Adrenal gland (tissue), 5 donors: ENCODE measurements around the gene TEF.

Experiments
- POLR2A ChIP-seq, 2 donors: fragments of 450-650 bp; IDR thresholded peaks; one replicate each; pipeline ENCODE4 v1.6.1; 2017; ENCODE audit warnings: antibody characterized with exemption in 2 of 2, mild to moderate bottlenecking in 2 of 2, moderate library complexity in 1 of 2
- TF ChIP-seq, protein P1 (sequence below), 6 experiments: fragments of 450-650 bp in 4 of 6; fragments of 200-600 bp in 2 of 6; sonication (generic) in 1 of 6; IDR thresholded peaks; 1 replicate in 5 of 6; 2 replicates in 1 of 6; pipeline versions ENCODE4 v1.5.1 to v1.8.0; 2016 to 2021; ENCODE audit warnings: antibody characterized with exemption in 6 of 6, mild to moderate bottlenecking in 2 of 6, moderate library complexity in 1 of 6
- donor health status: DM: no; HTN: no; CAD: no.

DNA sequence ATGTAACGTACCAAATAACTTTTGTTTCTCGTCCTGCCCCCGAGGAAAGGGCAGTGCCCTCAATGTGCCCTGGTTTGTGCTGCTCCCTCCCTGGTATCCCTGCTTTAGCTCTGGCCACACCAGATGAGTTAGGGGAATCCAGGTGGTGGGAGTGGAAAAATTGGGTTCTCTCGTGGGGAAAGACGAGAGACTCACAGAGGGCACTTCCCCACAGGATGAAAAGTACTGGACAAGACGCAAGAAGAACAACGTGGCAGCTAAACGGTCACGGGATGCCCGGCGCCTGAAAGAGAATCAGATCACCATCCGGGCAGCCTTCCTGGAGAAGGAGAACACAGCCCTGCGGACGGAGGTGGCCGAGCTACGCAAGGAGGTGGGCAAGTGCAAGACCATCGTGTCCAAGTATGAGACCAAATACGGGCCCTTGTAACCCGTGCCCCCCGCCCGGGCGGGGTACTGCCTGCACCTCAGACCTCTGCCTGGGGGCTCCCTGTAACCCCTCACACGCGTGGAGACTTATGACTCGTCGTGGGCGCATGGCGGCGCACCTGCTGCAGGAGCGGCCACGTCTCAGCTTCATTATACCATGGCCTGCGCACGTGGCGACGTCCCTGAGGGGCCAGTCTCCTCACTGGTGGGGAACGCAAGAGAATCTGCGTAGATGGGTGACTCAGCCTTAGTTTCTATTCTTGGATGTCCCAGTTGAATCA, 13.9 kb downstream of the TEF start:
- TF ChIP-seq, protein P1, sequence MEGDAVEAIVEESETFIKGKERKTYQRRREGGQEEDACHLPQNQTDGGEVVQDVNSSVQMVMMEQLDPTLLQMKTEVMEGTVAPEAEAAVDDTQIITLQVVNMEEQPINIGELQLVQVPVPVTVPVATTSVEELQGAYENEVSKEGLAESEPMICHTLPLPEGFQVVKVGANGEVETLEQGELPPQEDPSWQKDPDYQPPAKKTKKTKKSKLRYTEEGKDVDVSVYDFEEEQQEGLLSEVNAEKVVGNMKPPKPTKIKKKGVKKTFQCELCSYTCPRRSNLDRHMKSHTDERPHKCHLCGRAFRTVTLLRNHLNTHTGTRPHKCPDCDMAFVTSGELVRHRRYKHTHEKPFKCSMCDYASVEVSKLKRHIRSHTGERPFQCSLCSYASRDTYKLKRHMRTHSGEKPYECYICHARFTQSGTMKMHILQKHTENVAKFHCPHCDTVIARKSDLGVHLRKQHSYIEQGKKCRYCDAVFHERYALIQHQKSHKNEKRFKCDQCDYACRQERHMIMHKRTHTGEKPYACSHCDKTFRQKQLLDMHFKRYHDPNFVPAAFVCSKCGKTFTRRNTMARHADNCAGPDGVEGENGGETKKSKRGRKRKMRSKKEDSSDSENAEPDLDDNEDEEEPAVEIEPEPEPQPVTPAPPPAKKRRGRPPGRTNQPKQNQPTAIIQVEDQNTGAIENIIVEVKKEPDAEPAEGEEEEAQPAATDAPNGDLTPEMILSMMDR (IDR thresholded peaks at IDR 0.05) = no peak
- TF ChIP-seq POLR2A (IDR thresholded peaks at IDR 0.05) = no peak
